ENCODE results near the gene GPR15.
A peak's percentile ranks its signal among the peaks of the same experiment; 100 is the strongest.

Gene GPR15

GRCh38 chr3:98513091-98513511 lies 18.7 kb upstream of the GPR15 start:
- H3K4me3 ChIP-seq (ENCODE audit: low read length in 2 of 2), result no peak overlapping the region
- peaks cover 3 to 20% of the 10 kb centered on the region in 2 donors for H3K36me3 ChIP-seq (ENCODE audit: control insufficient read depth in 2 of 2, insufficient read depth in 2 of 2, low read length in 2 of 2)
- no peak overlapping the region for H3K9ac ChIP-seq (ENCODE audit: low read length in 2 of 2)
- no peak overlapping the region for H3K27ac ChIP-seq (ENCODE audit: low read length)
- H3K27me3 ChIP-seq (ENCODE audit: control insufficient read depth in 1 of 2, insufficient read depth in 2 of 2, low read length in 2 of 2), result no peaks in the 10 kb centered on the region
- no peaks in the 10 kb centered on the region for H3K4me1 ChIP-seq (ENCODE audit: control insufficient read depth, insufficient read depth, low read length)
- H3K9me3 ChIP-seq (ENCODE audit: control insufficient read depth in 2 of 2, low read length in 2 of 2), result no peaks in the 10 kb centered on the region

GRCh38 chr3:98513736-98514135 lies 18.0 kb upstream of the GPR15 start:
- H3K27me3 ChIP-seq (ENCODE audit: control insufficient read depth in 1 of 2, insufficient read depth in 2 of 2, low read length in 2 of 2), result no peaks in the 10 kb centered on the region
- no peak overlapping the region for H3K27ac ChIP-seq (ENCODE audit: low read length)
- H3K36me3 ChIP-seq (ENCODE audit: control insufficient read depth in 2 of 2, insufficient read depth in 2 of 2, low read length in 2 of 2), result peaks cover 3 to 18% of the 10 kb centered on the region in 2 donors
- no peaks in the 10 kb centered on the region for H3K4me1 ChIP-seq (ENCODE audit: control insufficient read depth, insufficient read depth, low read length)
- H3K9ac ChIP-seq (ENCODE audit: low read length in 2 of 2), result no peak overlapping the region
- H3K4me3 ChIP-seq (ENCODE audit: low read length in 2 of 2), result no peak overlapping the region
- H3K9me3 ChIP-seq (ENCODE audit: control insufficient read depth in 2 of 2, low read length in 2 of 2), result no peaks in the 10 kb centered on the region

GRCh38 chr3:98514948-98515347 lies 16.8 kb upstream of the GPR15 start:
- H3K36me3 ChIP-seq (ENCODE audit: control insufficient read depth in 2 of 2, insufficient read depth in 2 of 2, low read length in 2 of 2), result peaks cover 6 to 24% of the 10 kb centered on the region in 2 donors
- no peaks in the 10 kb centered on the region for H3K9me3 ChIP-seq (ENCODE audit: control insufficient read depth in 2 of 2, low read length in 2 of 2)
- no peak overlapping the region for H3K4me3 ChIP-seq (ENCODE audit: low read length in 2 of 2)
- H3K27me3 ChIP-seq (ENCODE audit: control insufficient read depth in 1 of 2, insufficient read depth in 2 of 2, low read length in 2 of 2), result no peaks in the 10 kb centered on the region
- no peaks in the 10 kb centered on the region for H3K4me1 ChIP-seq (ENCODE audit: control insufficient read depth, insufficient read depth, low read length)
- no peak overlapping the region for H3K9ac ChIP-seq (ENCODE audit: low read length in 2 of 2)
- H3K27ac ChIP-seq (ENCODE audit: low read length), result no peak overlapping the region

GRCh38 chr3:98518816-98519215 lies 13.0 kb upstream of the GPR15 start:
- H3K36me3 ChIP-seq (ENCODE audit: control insufficient read depth in 2 of 2, insufficient read depth in 2 of 2, low read length in 2 of 2), result peaks cover 6 to 19% of the 10 kb centered on the region in 2 donors
- H3K27ac ChIP-seq (ENCODE audit: low read length), result no peak overlapping the region
- no peak overlapping the region for H3K4me3 ChIP-seq (ENCODE audit: low read length in 2 of 2)
- no peak overlapping the region for H3K9ac ChIP-seq (ENCODE audit: low read length in 2 of 2)
- no peaks in the 10 kb centered on the region for H3K4me1 ChIP-seq (ENCODE audit: control insufficient read depth, insufficient read depth, low read length)
- H3K9me3 ChIP-seq (ENCODE audit: control insufficient read depth in 2 of 2, low read length in 2 of 2), result no peaks in the 10 kb centered on the region
- no peaks in the 10 kb centered on the region for H3K27me3 ChIP-seq (ENCODE audit: control insufficient read depth in 1 of 2, insufficient read depth in 2 of 2, low read length in 2 of 2)

- H3K9me3 ChIP-seq (ENCODE audit: control insufficient read depth in 2 of 2, low read length in 2 of 2), result no peaks in the 10 kb centered on the region
- H3K27ac ChIP-seq (ENCODE audit: low read length), result no peak overlapping the region
- H3K9ac ChIP-seq (ENCODE audit: low read length in 2 of 2), result no peak overlapping the region
- peaks cover 6 to 19% of the 10 kb centered on the region in 2 donors for H3K36me3 ChIP-seq (ENCODE audit: control insufficient read depth in 2 of 2, insufficient read depth in 2 of 2, low read length in 2 of 2)
- H3K4me1 ChIP-seq (ENCODE audit: control insufficient read depth, insufficient read depth, low read length), result no peaks in the 10 kb centered on the region
- H3K4me3 ChIP-seq (ENCODE audit: low read length in 2 of 2), result no peak overlapping the region
- H3K27me3 ChIP-seq (ENCODE audit: control insufficient read depth in 1 of 2, insufficient read depth in 2 of 2, low read length in 2 of 2), result no peaks in the 10 kb centered on the region
These were observed 12.4 kb upstream of the GPR15 start for GRCh38 chr3:98519351-98519750.

GRCh38 chr3:98521897-98522543 lies 9.8 kb upstream of the GPR15 start:
- H3K9me3 ChIP-seq (ENCODE audit: control insufficient read depth in 2 of 2, low read length in 2 of 2), result no peaks in the 10 kb centered on the region
- H3K27ac ChIP-seq (ENCODE audit: low read length), result peak overlapping the region; percentile 75
- peak overlapping the region; percentile 77 to 80 for H3K4me3 ChIP-seq (ENCODE audit: low read length in 2 of 2)
- no peaks in the 10 kb centered on the region for H3K4me1 ChIP-seq (ENCODE audit: control insufficient read depth, insufficient read depth, low read length)
- no peaks in the 10 kb centered on the region for H3K27me3 ChIP-seq (ENCODE audit: control insufficient read depth in 1 of 2, insufficient read depth in 2 of 2, low read length in 2 of 2)
- H3K36me3 ChIP-seq (ENCODE audit: control insufficient read depth in 2 of 2, insufficient read depth in 2 of 2, low read length in 2 of 2), result peaks cover 4 to 7% of the 10 kb centered on the region in 2 donors
- H3K9ac ChIP-seq (ENCODE audit: low read length in 2 of 2), result peak overlapping the region; percentile 73 to 82

- Histone ChIP-seq H3K27me3 (ENCODE audit: control insufficient read depth in 1 of 2, insufficient read depth in 2 of 2, low read length in 2 of 2) (no peaks in the 10 kb centered on the region), H3K4me3 (ENCODE audit: low read length in 2 of 2) (peak within 1 kb of the TSS; percentile 77 to 80), H3K36me3 (ENCODE audit: control insufficient read depth in 2 of 2, insufficient read depth in 2 of 2, low read length in 2 of 2) (peaks cover 4 to 7% of the 10 kb centered on the region in 2 donors), H3K27ac (ENCODE audit: low read length) (peak within 1 kb of the TSS; percentile 75), H3K9ac (ENCODE audit: low read length in 2 of 2) (peak within 1 kb of the TSS; percentile 73 to 82), H3K4me1 (ENCODE audit: control insufficient read depth, insufficient read depth, low read length) (no peaks in the 10 kb centered on the region), H3K9me3 (ENCODE audit: control insufficient read depth in 2 of 2, low read length in 2 of 2) (no peaks in the 10 kb centered on the region)
These were observed 9.1 kb upstream of the GPR15 start, which contains the start of gene CLDND1 for GRCh38 chr3:98522544-98523281. TSS of gene CLDND1 (minus strand) at chr3:98522902. CDS start at chr3:98521424, 1,478 bp downstream.

- no peak overlapping the region for H3K27ac ChIP-seq (ENCODE audit: low read length)
- H3K4me3 ChIP-seq (ENCODE audit: low read length in 2 of 2), result no peak overlapping the region
- H3K4me1 ChIP-seq (ENCODE audit: control insufficient read depth, insufficient read depth, low read length), result no peaks in the 10 kb centered on the region
- H3K36me3 ChIP-seq (ENCODE audit: control insufficient read depth in 2 of 2, insufficient read depth in 2 of 2, low read length in 2 of 2), result no peaks in the 10 kb centered on the region
- no peaks in the 10 kb centered on the region for H3K9me3 ChIP-seq (ENCODE audit: control insufficient read depth in 2 of 2, low read length in 2 of 2)
- no peak overlapping the region for H3K9ac ChIP-seq (ENCODE audit: low read length in 2 of 2)
- no peaks in the 10 kb centered on the region for H3K27me3 ChIP-seq (ENCODE audit: control insufficient read depth in 1 of 2, insufficient read depth in 2 of 2, low read length in 2 of 2)
These were observed 6.3 kb upstream of the GPR15 start for GRCh38 chr3:98525494-98525893.

GRCh38 chr3:98528474-98529346 lies 3.1 kb upstream of the GPR15 start:
- H3K27me3 ChIP-seq (ENCODE audit: control insufficient read depth in 1 of 2, insufficient read depth in 2 of 2, low read length in 2 of 2), result no peaks in the 10 kb centered on the region
- H3K9ac ChIP-seq (ENCODE audit: low read length in 2 of 2), result no peak overlapping the region
- no peak overlapping the region for H3K4me3 ChIP-seq (ENCODE audit: low read length in 2 of 2)
- no peaks in the 10 kb centered on the region for H3K9me3 ChIP-seq (ENCODE audit: control insufficient read depth in 2 of 2, low read length in 2 of 2)
- H3K4me1 ChIP-seq (ENCODE audit: control insufficient read depth, insufficient read depth, low read length), result no peaks in the 10 kb centered on the region
- no peaks in the 10 kb centered on the region for H3K36me3 ChIP-seq (ENCODE audit: control insufficient read depth in 2 of 2, insufficient read depth in 2 of 2, low read length in 2 of 2)
- no peak overlapping the region for H3K27ac ChIP-seq (ENCODE audit: low read length)

- Histone ChIP-seq H3K9ac (ENCODE audit: low read length in 2 of 2) (no peak overlapping the region), H3K36me3 (ENCODE audit: control insufficient read depth in 2 of 2, insufficient read depth in 2 of 2, low read length in 2 of 2) (no peaks in the 10 kb centered on the region), H3K4me1 (ENCODE audit: control insufficient read depth, insufficient read depth, low read length) (no peaks in the 10 kb centered on the region), H3K27me3 (ENCODE audit: control insufficient read depth in 1 of 2, insufficient read depth in 2 of 2, low read length in 2 of 2) (no peaks in the 10 kb centered on the region), H3K4me3 (ENCODE audit: low read length in 2 of 2) (no peak overlapping the region), H3K27ac (ENCODE audit: low read length) (no peak overlapping the region), H3K9me3 (ENCODE audit: control insufficient read depth in 2 of 2, low read length in 2 of 2) (no peaks in the 10 kb centered on the region)
These were observed 1.8 kb upstream of the GPR15 start for GRCh38 chr3:98529856-98530459.

All from stomach smooth muscle (tissue), 2 donors.